MM.1S (cell line): ENCODE results near the gene COMTD1.

Source experiments
- DNase-seq: peaks from one replicate; pipeline ENCODE4 v3.0.0-alpha.2; 2015
- H2AFZ ChIP-seq: fragments of 300-600 bp; sonication (generic); 2 replicates; pipeline ENCODE4 v1.6.0; 2016; ENCODE audit warnings: antibody characterized with exemption, low read length
- H3F3A ChIP-seq: fragments of 300-600 bp; sonication (generic); 2 replicates; pipeline ENCODE4 v1.6.1; 2016; ENCODE audit warnings: mild to moderate bottlenecking, antibody characterized with exemption, low read length, moderate library complexity, mixed read lengths; ENCODE audit not compliant: insufficient read depth
- H3K27ac ChIP-seq: fragments of 300-600 bp; sonication (generic); 2 replicates; pipeline ENCODE4 v1.5.1; 2016; ENCODE audit warnings: mild to moderate bottlenecking, low read length
- H3K27me3 ChIP-seq: fragments of 300-600 bp; sonication (generic); replicated peaks from 2 replicates; pipeline ENCODE4 v1.6.0; 2016; ENCODE audit warnings: low read length; ENCODE audit not compliant: insufficient read depth
- H3K36me3 ChIP-seq: fragments of 300-600 bp; sonication (generic); replicated peaks from 2 replicates; pipeline ENCODE4 v1.6.1; 2016; ENCODE audit warnings: mild to moderate bottlenecking, low read length, mixed read lengths; ENCODE audit not compliant: insufficient read depth
- H3K4me1 ChIP-seq: fragments of 300-600 bp; sonication (generic); 2 replicates; pipeline ENCODE4 v1.6.1; 2016; ENCODE audit warnings: low read length, mixed read lengths
- H3K4me2 ChIP-seq: fragments of 300-600 bp; sonication (generic); 2 replicates; pipeline ENCODE4 v1.6.0; 2016; ENCODE audit warnings: low read depth, low read length
- H3K4me3 ChIP-seq: fragments of 300-600 bp; sonication (generic); 2 replicates; pipeline ENCODE4 v1.5.1; 2016; ENCODE audit warnings: low read length, mixed read lengths
- H3K79me2 ChIP-seq: fragments of 300-600 bp; sonication (generic); 2 replicates; pipeline ENCODE4 v1.6.1; 2016; ENCODE audit warnings: mixed run types, low read length, mixed read lengths
- H3K9ac ChIP-seq: fragments of 300-600 bp; sonication (generic); 2 replicates; pipeline ENCODE4 v1.6.1; 2016; ENCODE audit warnings: low read length, mixed read lengths
- H3K9me2 ChIP-seq: fragments of 300-600 bp; sonication (generic); replicated peaks from 2 replicates; pipeline ENCODE4 v1.6.1; 2016; ENCODE audit warnings: mild to moderate bottlenecking, low read length, mixed read lengths; ENCODE audit not compliant: insufficient read depth
- H3K9me3 ChIP-seq: fragments of 300-600 bp; sonication (generic); replicated peaks from 2 replicates; pipeline ENCODE4 v1.6.1; 2016; ENCODE audit warnings: mild to moderate bottlenecking, low read length, mixed read lengths; ENCODE audit not compliant: insufficient read depth
- H4K20me1 ChIP-seq: fragments of 300-600 bp; sonication (generic); 2 replicates; pipeline ENCODE4 v1.6.1; 2016; ENCODE audit warnings: mild to moderate bottlenecking, low read length, moderate library complexity, mixed read lengths; ENCODE audit not compliant: insufficient read depth
- CTCF ChIP-seq: fragments of 300-600 bp; sonication (generic); IDR thresholded peaks from 2 replicates; pipeline ENCODE4 v1.5.1; 2016; ENCODE audit warnings: antibody characterized with exemption, low read length, mixed read lengths
- EZH2 ChIP-seq: fragments of 300-600 bp; sonication (generic); optimal IDR thresholded peaks from 2 replicates; pipeline ENCODE3; 2017; ENCODE audit warnings: low read depth, mild to moderate bottlenecking, antibody characterized with exemption, low read length, mixed read lengths
- EZH2phosphoT487 ChIP-seq: fragments of 300-600 bp; sonication (generic); IDR thresholded peaks from 2 replicates; pipeline ENCODE4 v1.6.1; 2018; ENCODE audit warnings: antibody characterized with exemption, low read length

The COMTD1 gene

GRCh38 chr10:75253281-75254220 is 17.8 kb upstream of the COMTD1 start:
- H3K4me3 ChIP-seq: no peak overlapping the region
- H3K4me1 ChIP-seq: peaks cover 4% of the 10 kb centered on the region
- H4K20me1 ChIP-seq: no peaks in the 10 kb centered on the region
- 0 out of 2 replicates have a peak overlapping the region, but pooled peaks have one; percentile 2 for H2AFZ ChIP-seq
- H3K9me3 ChIP-seq: no peaks in the 10 kb centered on the region
- no peak overlapping the region for H3K9ac ChIP-seq
- H3K27me3 ChIP-seq: no peaks in the 10 kb centered on the region
- H3K9me2 ChIP-seq: no peaks in the 10 kb centered on the region
- no peak for TF ChIP-seq CTCF
- TF ChIP-seq EZH2: no peak
- H3K27ac ChIP-seq: peak overlapping the region; percentile 8; the same call in 1 of the 2 replicates
- DNase-seq: peak; percentile 62
- H3F3A ChIP-seq: no peaks in the 10 kb centered on the region
- no peaks in the 10 kb centered on the region for H3K36me3 ChIP-seq
- H3K79me2 ChIP-seq: no peaks in the 10 kb centered on the region
- H3K4me2 ChIP-seq: peak overlapping the region; percentile 13; the same call in 1 of the 2 replicates

DNA sequence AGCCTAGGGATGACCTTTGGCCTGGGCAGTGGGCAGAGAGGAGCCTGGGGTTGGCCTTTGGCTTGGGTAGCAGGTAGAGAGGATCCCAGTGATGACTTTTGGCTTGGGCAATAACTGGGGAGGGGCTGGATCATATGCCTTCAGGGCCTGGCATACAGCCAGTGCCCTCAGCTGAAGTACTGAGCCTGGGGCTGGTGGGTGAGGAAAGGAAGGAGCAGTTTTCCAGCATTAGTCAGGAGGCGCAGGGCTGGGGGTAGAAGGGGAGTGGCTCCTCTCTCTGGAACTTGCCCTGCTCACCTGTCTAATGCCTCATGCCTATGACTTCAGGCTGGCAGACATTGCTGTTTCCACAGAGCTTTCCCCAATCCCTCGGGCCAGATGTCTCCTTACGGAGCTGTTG is 15.2 kb upstream of the COMTD1 start:
- Histone ChIP-seq H3K27ac (no peak overlapping the region), H3K27me3 (no peaks in the 10 kb centered on the region), H3K36me3 (no peaks in the 10 kb centered on the region), H3K4me2 (no peak overlapping the region), H3F3A (no peaks in the 10 kb centered on the region), H3K9me3 (no peaks in the 10 kb centered on the region), H3K9me2 (no peaks in the 10 kb centered on the region), H2AFZ (no peak overlapping the region), H4K20me1 (no peaks in the 10 kb centered on the region), H3K4me3 (no peak overlapping the region), H3K9ac (no peak overlapping the region), H3K79me2 (no peaks in the 10 kb centered on the region), H3K4me1 (peaks cover 4% of the 10 kb centered on the region)
- no peak for DNase-seq
- TF ChIP-seq EZH2phosphoT487: no peak
- no peak for TF ChIP-seq EZH2

- Histone ChIP-seq H3K27ac (no peak overlapping the region), H3F3A (no peaks in the 10 kb centered on the region), H2AFZ (no peak overlapping the region), H3K79me2 (no peaks in the 10 kb centered on the region), H3K36me3 (no peaks in the 10 kb centered on the region), H3K9me2 (no peaks in the 10 kb centered on the region), H3K4me2 (no peak overlapping the region), H3K9me3 (no peaks in the 10 kb centered on the region), H3K4me3 (no peak overlapping the region), H3K4me1 (no peaks in the 10 kb centered on the region), H3K27me3 (no peaks in the 10 kb centered on the region), H3K9ac (no peak overlapping the region), H4K20me1 (no peaks in the 10 kb centered on the region)
- no peak for DNase-seq
- TF ChIP-seq EZH2phosphoT487: no peak
- TF ChIP-seq CTCF: no peak
- no peak for TF ChIP-seq EZH2
Measured at GRCh38 chr10:75247797-75248196, 12.0 kb upstream of the COMTD1 start.

- Histone ChIP-seq H3K27ac (no peak overlapping the region), H2AFZ (no peak overlapping the region), H3K79me2 (no peaks in the 10 kb centered on the region), H3K4me1 (no peaks in the 10 kb centered on the region), H3K4me2 (no peak overlapping the region), H3K9me3 (no peaks in the 10 kb centered on the region), H3K4me3 (no peak overlapping the region), H4K20me1 (no peaks in the 10 kb centered on the region), H3K36me3 (no peaks in the 10 kb centered on the region), H3K9me2 (no peaks in the 10 kb centered on the region), H3K27me3 (no peaks in the 10 kb centered on the region), H3F3A (no peaks in the 10 kb centered on the region), H3K9ac (no peak overlapping the region)
- no peak for TF ChIP-seq EZH2phosphoT487
- TF ChIP-seq EZH2: no peak
- TF ChIP-seq CTCF: no peak
- DNase-seq: no peak
Measured at GRCh38 chr10:75246506-75246905, 10.7 kb upstream of the COMTD1 start.
